ENCODE measurements around the gene SUMO3. TPM values are rescaled to one million over a fixed set of nuclear protein-coding genes. Genes with fewer than 3 reads are reported as not detected.

SUMO3 gene
- total RNA-seq, 1 experiment from 2014 or later: 131 TPM

- in situ Hi-C loops (cut with HindIII; ENCODE audit: low pct_unique_long_range_greater_than_20kb, low sequenced_read_pairs): loop anchor here (25.0 kb wide), 1 partner anchor 323 kb away; no protein-coding TSS in a partner anchor
- DNase-seq (ENCODE audit: low read depth): no peak
Measured at GRCh38 chr21:44814498-44815023, 3.3 kb downstream of the SUMO3 start.

- DNase-seq (ENCODE audit: low read depth): no peak
- in situ Hi-C loops (cut with HindIII; ENCODE audit: low pct_unique_long_range_greater_than_20kb, low sequenced_read_pairs): loop anchor here (25.0 kb wide), 1 partner anchor 324 kb away; no protein-coding TSS in a partner anchor
Measured at GRCh38 chr21:44813727-44814126, 4.1 kb downstream of the SUMO3 start.

GRCh38 chr21:44813149-44813548 is 4.7 kb downstream of the SUMO3 start:
- in situ Hi-C loops (cut with HindIII; ENCODE audit: low pct_unique_long_range_greater_than_20kb, low sequenced_read_pairs): loop anchor here (25.0 kb wide), 1 partner anchor 324 kb away; no protein-coding TSS in a partner anchor
- DNase-seq (ENCODE audit: low read depth): no peak

GRCh38 chr21:44812640-44813039 is 5.2 kb downstream of the SUMO3 start:
- in situ Hi-C loops (cut with HindIII; ENCODE audit: low pct_unique_long_range_greater_than_20kb, low sequenced_read_pairs): loop anchor here (25.0 kb wide), 1 partner anchor 325 kb away; no protein-coding TSS in a partner anchor

DNA sequence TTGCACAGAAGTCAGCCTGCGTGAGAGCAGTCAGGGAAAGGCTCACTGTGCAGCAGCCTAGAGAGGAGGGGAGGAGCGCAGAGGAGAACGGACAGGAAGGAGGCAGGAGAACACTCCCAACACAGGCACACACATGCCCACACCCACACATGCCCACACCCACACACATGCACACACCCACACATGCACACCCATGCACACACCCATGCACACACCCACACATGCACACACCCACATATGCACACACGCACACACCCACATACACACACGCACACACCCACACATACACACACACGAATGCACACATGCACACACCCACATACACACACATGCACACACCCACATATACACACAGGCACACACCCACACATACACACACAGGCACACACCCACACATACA is 7.1 kb downstream of the SUMO3 start:
- in situ Hi-C loops (cut with HindIII; ENCODE audit: low pct_unique_long_range_greater_than_20kb, low sequenced_read_pairs): loop anchor here (25.0 kb wide), 1 partner anchor 327 kb away; no protein-coding TSS in a partner anchor

More at GRCh38 chr21:44812640-44813039, 5.2 kb downstream of the SUMO3 start:
- no peak for DNase-seq (ENCODE audit: low read depth)

GRCh38 chr21:44805859-44806258 is 12.0 kb downstream of the SUMO3 start:
- no peak for DNase-seq (ENCODE audit: low read depth)
- in situ Hi-C loops (cut with HindIII; ENCODE audit: low pct_unique_long_range_greater_than_20kb, low sequenced_read_pairs): loop anchor here (25.0 kb wide), 1 partner anchor 331 kb away; no protein-coding TSS in a partner anchor

More for the DNA sequence above, 7.1 kb downstream of the SUMO3 start:
- DNase-seq (ENCODE audit: low read depth): no peak

DNA sequence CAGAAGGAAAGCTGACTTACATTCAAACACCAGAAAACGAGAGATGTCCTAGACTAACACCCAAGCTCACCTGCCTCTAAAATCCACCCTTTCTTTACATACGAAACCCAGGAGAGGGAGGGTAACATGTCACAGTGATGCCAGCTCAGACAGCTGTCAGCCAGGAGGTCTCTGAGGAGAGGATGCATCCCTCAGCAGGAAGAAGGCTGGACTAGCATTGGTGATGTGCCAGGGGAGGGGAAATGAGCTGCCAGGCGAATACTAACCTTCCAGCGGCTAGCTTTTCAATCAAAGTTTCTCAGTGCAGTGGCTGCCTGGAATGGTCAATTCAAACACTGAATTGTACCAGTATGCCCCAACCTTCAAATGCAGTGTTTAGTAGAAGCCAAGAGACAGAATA is 12.6 kb downstream of the SUMO3 start:
- in situ Hi-C loops (cut with HindIII; ENCODE audit: low pct_unique_long_range_greater_than_20kb, low sequenced_read_pairs): loop anchor here (25.0 kb wide), 1 partner anchor 332 kb away; no protein-coding TSS in a partner anchor
- no peak for DNase-seq (ENCODE audit: low read depth)

DNA sequence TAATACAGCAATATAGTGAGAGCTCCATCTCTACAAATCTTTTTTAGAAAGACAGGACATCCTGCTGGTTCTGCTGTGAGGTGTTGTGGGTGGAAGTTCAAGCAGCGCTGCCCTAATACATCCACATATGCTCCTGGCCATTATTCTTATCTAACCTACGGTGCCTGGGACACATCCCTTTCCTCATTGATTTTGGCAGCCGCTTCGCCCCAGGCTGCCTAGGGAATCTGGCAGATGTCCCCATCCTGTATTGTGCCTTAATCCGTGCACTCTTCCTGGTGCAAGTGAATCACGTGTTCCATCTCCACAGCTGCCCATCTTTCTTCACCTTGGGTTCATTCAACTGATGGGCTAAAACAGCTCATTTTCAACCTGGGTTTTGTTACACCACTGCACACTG is 13.1 kb downstream of the SUMO3 start:
- no peak for DNase-seq (ENCODE audit: low read depth)
- in situ Hi-C loops (cut with HindIII; ENCODE audit: low pct_unique_long_range_greater_than_20kb, low sequenced_read_pairs): loop anchor here (25.0 kb wide), 1 partner anchor 333 kb away; no protein-coding TSS in a partner anchor

- in situ Hi-C loops (cut with HindIII; ENCODE audit: low pct_unique_long_range_greater_than_20kb, low sequenced_read_pairs): loop anchor here (25.0 kb wide), 1 partner anchor 334 kb away; no protein-coding TSS in a partner anchor
- no peak for DNase-seq (ENCODE audit: low read depth)
Measured at GRCh38 chr21:44803651-44804050, 14.2 kb downstream of the SUMO3 start.

DNA sequence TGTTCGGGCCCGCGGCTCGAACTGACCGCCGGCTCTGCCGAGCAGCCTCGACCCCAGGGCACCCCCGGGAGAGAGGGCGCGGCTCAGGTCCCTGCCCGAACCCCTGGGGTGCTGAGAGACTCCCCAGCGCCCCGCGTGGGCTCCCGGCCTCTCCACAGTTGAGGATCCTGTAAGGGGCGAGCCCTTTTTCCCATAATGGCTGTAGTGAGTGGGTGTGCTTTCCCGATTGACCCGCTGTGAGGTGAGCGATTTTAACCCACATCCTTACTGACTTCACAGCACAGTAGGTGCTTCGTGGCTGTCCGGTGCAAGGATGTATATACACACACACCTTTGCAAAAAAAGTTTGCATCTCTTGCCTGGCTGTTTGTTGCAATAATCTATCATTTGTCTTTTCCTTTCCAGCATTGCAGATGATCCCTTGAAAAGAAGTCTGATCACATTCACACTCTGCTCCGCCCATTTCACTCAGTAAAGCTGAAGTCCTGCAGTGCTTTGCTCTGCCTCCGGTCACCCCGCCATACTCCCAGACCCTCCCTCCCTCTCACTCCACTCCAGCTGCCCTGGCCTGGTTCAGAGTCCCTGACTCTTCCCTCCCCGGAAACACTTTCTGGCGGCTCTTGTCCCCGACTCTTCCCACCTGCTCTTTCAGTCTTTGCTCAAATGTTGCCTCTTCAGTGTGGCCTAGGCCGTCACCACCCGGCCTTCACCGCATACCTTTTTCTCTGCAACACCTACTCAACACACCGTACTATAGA is 15.3 kb downstream of the SUMO3 start:
- in situ Hi-C loops (cut with HindIII; ENCODE audit: low pct_unique_long_range_greater_than_20kb, low sequenced_read_pairs): loop anchor here (25.0 kb wide), 1 partner anchor 335 kb away; no protein-coding TSS in a partner anchor
- DNase-seq (ENCODE audit: low read depth): no peak

DNA sequence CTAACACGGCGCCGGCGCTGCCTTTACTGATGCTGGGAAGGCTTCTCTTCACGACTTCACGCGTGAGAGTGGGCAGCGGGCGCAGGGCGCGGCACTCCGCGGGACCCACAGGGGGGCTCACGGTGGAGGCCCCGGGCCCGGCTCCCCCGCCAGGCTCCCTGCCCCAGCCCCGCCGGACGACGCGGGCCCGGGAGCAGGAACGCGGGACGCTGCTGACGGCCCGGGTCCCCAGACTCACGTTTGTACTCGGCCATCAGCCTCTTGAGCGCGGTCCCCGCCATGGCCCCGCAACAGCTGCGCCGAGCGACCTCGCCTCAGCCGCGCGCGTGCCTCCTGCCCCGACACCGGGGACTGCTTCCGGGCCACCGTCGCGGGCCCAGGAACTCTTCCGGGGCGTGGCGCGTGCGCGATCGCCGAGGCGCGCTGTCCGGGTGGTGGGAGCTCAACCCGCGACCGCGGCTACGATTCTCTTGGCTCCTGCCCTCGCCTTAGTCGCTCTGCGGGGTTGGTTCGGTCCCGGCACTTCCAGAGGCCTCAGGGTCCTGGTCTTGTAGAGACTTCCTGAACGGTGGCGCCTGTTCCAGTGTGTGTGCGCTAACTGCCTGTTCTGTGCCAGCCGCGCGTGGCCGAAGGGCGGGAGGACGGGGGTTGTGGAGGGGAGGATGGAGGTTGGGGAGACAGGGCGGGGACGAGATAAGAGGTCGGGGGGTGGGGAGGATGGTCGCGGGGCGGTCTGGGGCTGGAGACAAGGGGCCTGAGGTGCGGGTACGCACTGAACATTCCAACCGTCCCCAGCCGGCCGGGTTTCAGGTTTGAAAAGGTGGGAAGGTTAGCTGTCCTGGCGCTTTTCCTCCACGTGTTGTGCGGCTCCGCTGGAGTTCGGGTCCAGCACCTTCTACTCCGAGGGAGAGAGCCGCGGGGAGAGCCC is 16.1 kb downstream of the SUMO3 start, which contains the start of gene UBE2G2:
UBE2G2 (minus strand) TSS at position 353 of the 928 bp plus-strand sequence; CDS start at position 281, 72 bp downstream.
- in situ Hi-C loops (cut with HindIII; ENCODE audit: low pct_unique_long_range_greater_than_20kb, low sequenced_read_pairs): loop anchor here (25.0 kb wide), 1 partner anchor 336 kb away; no protein-coding TSS in a partner anchor
- DNase-seq (ENCODE audit: low read depth): peak; percentile 75

GRCh38 chr21:44800971-44801467 is 16.8 kb downstream of the SUMO3 start:
- in situ Hi-C loops (cut with HindIII; ENCODE audit: low pct_unique_long_range_greater_than_20kb, low sequenced_read_pairs): loop anchor here (25.0 kb wide), 1 partner anchor 336 kb away; no protein-coding TSS in a partner anchor
- peak; percentile 51 for DNase-seq (ENCODE audit: low read depth)

- in situ Hi-C loops (cut with HindIII; ENCODE audit: low pct_unique_long_range_greater_than_20kb, low sequenced_read_pairs): loop anchor here (25.0 kb wide), 1 partner anchor 337 kb away; no protein-coding TSS in a partner anchor
- peak; percentile 19 for DNase-seq (ENCODE audit: low read depth)
Measured at GRCh38 chr21:44800103-44800502, 17.8 kb downstream of the SUMO3 start.

DNA sequence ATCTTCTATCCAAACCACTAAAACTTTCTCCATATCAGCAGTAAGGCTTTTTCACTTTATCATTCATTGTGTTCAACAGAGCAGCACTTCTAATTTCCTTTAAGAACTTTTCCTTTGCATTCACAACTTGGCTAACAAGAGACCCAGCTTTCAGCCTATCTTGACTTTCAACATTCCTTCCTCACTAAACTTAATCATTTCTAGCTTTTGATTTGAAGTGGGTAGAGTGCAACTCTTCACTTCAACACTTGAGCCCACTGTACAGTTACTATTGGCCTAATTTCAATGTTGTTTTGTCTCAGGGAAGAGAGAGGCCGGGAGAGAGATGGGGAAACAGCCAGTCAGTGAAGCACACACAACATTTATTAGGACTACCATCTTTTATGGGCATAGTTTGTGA is 18.2 kb downstream of the SUMO3 start:
- in situ Hi-C loops (cut with HindIII; ENCODE audit: low pct_unique_long_range_greater_than_20kb, low sequenced_read_pairs): loop anchor here (25.0 kb wide), 1 partner anchor 338 kb away; no protein-coding TSS in a partner anchor
- no peak for DNase-seq (ENCODE audit: low read depth)

DNA sequence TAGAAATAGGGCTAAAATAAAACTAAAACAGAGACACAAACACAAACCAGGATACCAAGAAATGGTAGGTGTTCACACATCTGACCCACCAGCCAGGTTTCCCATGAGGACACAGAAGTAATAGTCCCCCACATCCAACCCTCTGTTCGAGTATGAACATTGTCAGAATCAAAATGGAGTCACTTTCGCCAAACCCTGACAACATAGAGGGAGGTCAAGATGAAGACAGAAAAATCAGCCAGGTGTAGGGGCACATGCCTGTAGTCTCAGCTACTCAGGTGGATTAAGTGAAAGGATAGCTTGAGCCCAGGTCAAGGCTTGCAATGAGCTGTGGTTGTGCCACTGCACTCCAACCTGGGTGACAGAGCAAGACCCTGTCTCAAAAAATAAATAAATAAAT is 20.1 kb downstream of the SUMO3 start:
- DNase-seq (ENCODE audit: low read depth): no peak
- in situ Hi-C loops (cut with HindIII; ENCODE audit: low pct_unique_long_range_greater_than_20kb, low sequenced_read_pairs): no loop called here

DNA sequence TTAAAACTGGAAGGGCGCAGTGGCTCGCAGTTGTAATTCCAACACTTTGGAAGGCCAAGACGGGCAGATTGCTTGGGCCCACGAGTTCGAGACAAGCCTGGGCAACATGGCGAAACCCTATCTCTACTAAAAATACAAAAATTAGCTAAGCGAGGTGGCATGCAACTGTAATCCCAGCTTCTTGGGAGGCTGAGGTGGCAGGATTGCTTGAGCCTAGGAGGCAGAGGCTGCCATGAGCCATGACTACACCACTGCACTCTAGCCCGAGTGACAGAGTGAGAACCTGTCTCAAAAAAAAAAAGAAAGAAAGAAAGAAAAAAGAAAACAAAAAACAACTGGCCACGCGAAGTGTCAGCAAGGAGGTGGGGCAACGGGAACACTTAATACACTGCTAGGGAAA is 22.5 kb downstream of the SUMO3 start:
- in situ Hi-C loops (cut with HindIII; ENCODE audit: low pct_unique_long_range_greater_than_20kb, low sequenced_read_pairs): no loop called here
- DNase-seq (ENCODE audit: low read depth): no peak

GRCh38 chr21:44793592-44794374 is 24.1 kb downstream of the SUMO3 start:
- no peak for DNase-seq (ENCODE audit: low read depth)
- in situ Hi-C loops (cut with HindIII; ENCODE audit: low pct_unique_long_range_greater_than_20kb, low sequenced_read_pairs): no loop called here

Data from Caki2 (cell line).